HL-60/S4 (cell line): ENCODE results near the gene AKT2.
"Not testable (repeated sequence)": the region's sequence is repeated elsewhere in the genome, so short reads cannot be mapped to it uniquely, and the experiment has no call there.

Experiments used
- in situ Hi-C: fragments of 300-500 bp; cut with MboI; formaldehyde crosslinking; loops from 2 replicates; pipeline ENCODE4 v1.14.3; 2022; ENCODE audit warnings: low sequenced_read_pairs

Gene AKT2

GRCh38 chr19:40284501-40285352, at the start of gene AKT2:
TSS of gene AKT2 (minus strand) at chr19:40285345. CDS start at chr19:40265267, 20,078 bp downstream.
- in situ Hi-C loops = no loop called here

GRCh38 chr19:40333083-40333482, 47.9 kb upstream of the AKT2 start:
- in situ Hi-C loops = not testable (repeated sequence)

- in situ Hi-C loops = no loop called here
These were observed 47.5 kb upstream of the AKT2 start for GRCh38 chr19:40332669-40333068.

GRCh38 chr19:40331052-40331451, 45.9 kb upstream of the AKT2 start:
- in situ Hi-C loops = no loop called here

- in situ Hi-C loops = no loop called here
These were observed 41.1 kb upstream of the AKT2 start for GRCh38 chr19:40326201-40326600.

GRCh38 chr19:40323705-40324104, 38.6 kb upstream of the AKT2 start:
- in situ Hi-C loops = no loop called here

GRCh38 chr19:40322951-40323615, 37.9 kb upstream of the AKT2 start:
- in situ Hi-C loops = no loop called here

GRCh38 chr19:40322271-40322610, 37.1 kb upstream of the AKT2 start:
- in situ Hi-C loops = no loop called here

GRCh38 chr19:40321566-40322270, 36.6 kb upstream of the AKT2 start:
- in situ Hi-C loops = no loop called here

GRCh38 chr19:40321076-40321475, 35.9 kb upstream of the AKT2 start:
- in situ Hi-C loops = no loop called here

GRCh38 chr19:40320558-40320935, 35.4 kb upstream of the AKT2 start:
- in situ Hi-C loops = no loop called here

GRCh38 chr19:40317338-40317737, 32.2 kb upstream of the AKT2 start:
- in situ Hi-C loops = no loop called here

- in situ Hi-C loops = no loop called here
These were observed 30.8 kb upstream of the AKT2 start for GRCh38 chr19:40315812-40316470.

GRCh38 chr19:40314656-40315055, 29.5 kb upstream of the AKT2 start:
- in situ Hi-C loops = no loop called here

- in situ Hi-C loops = no loop called here
These were observed 28.3 kb upstream of the AKT2 start for GRCh38 chr19:40313229-40313983.

GRCh38 chr19:40312533-40312932, 27.4 kb upstream of the AKT2 start:
- in situ Hi-C loops = no loop called here

GRCh38 chr19:40309666-40310065, 24.5 kb upstream of the AKT2 start:
- in situ Hi-C loops = no loop called here

GRCh38 chr19:40305403-40305802, 20.3 kb upstream of the AKT2 start:
- in situ Hi-C loops = no loop called here

GRCh38 chr19:40304306-40304705, 19.2 kb upstream of the AKT2 start:
- in situ Hi-C loops = no loop called here

GRCh38 chr19:40303765-40304164, 18.6 kb upstream of the AKT2 start:
- in situ Hi-C loops = no loop called here
